C4-2B (cell line): Measurements from ENCODE around the gene TAAR6.

Experiments
- ZFX ChIP-seq: fragments of 450-650 bp; IDR thresholded peaks from 2 replicates; pipeline ENCODE4 v1.6.1; 2017
- TF ChIP-seq, protein P1 (sequence below): fragments of 450-650 bp; conservative IDR thresholded peaks from 2 replicates; pipeline ENCODE4 v1.5.1; 2017; ENCODE audit warnings: mild to moderate bottlenecking

DNA sequence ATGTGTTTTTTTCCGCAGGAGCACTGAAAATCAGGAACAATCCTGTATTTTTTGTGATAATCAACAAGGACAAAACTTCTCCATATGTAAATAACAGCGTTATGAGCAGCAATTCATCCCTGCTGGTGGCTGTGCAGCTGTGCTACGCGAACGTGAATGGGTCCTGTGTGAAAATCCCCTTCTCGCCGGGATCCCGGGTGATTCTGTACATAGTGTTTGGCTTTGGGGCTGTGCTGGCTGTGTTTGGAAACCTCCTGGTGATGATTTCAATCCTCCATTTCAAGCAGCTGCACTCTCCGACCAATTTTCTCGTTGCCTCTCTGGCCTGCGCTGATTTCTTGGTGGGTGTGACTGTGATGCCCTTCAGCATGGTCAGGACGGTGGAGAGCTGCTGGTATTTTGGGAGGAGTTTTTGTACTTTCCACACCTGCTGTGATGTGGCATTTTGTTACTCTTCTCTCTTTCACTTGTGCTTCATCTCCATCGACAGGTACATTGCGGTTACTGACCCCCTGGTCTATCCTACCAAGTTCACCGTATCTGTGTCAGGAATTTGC, at the start of gene TAAR6:
- TF ChIP-seq, protein P1, sequence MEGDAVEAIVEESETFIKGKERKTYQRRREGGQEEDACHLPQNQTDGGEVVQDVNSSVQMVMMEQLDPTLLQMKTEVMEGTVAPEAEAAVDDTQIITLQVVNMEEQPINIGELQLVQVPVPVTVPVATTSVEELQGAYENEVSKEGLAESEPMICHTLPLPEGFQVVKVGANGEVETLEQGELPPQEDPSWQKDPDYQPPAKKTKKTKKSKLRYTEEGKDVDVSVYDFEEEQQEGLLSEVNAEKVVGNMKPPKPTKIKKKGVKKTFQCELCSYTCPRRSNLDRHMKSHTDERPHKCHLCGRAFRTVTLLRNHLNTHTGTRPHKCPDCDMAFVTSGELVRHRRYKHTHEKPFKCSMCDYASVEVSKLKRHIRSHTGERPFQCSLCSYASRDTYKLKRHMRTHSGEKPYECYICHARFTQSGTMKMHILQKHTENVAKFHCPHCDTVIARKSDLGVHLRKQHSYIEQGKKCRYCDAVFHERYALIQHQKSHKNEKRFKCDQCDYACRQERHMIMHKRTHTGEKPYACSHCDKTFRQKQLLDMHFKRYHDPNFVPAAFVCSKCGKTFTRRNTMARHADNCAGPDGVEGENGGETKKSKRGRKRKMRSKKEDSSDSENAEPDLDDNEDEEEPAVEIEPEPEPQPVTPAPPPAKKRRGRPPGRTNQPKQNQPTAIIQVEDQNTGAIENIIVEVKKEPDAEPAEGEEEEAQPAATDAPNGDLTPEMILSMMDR, result no peak
- no peak for TF ChIP-seq ZFX
